SK-N-SH (cell line): ENCODE measurements around the gene BRICD5. TPM values are rescaled to one million over a fixed set of nuclear protein-coding genes. Genes with fewer than 3 reads are reported as not detected.
A peak's percentile ranks its signal among the peaks of the same experiment; 100 is the strongest.

Source experiments
- CTCF ChIA-PET: fragments of 300-600, 350-600 bp; formaldehyde crosslinking; extraction: SDS; loops from one replicate; lab custom pipeline; 2021; lab: Yijun Ruan, JAX
- POLR2A ChIA-PET: fragments of 350-600 bp; sonication (Branson Sonifier 250); formaldehyde crosslinking; extraction: SDS; loops from one replicate; lab custom pipeline; 2020; ENCODE audit warnings: antibody characterized with exemption, inconsistent platforms; lab: Yijun Ruan, JAX
- DNase-seq: peaks from one replicate; pipeline ENCODE4 v3.0.0; 2012
- H2AFZ ChIP-seq: fragments of 200-600 bp; sonication (generic); 2 replicates; pipeline ENCODE4 v1.8.1; 2016; ENCODE audit warnings: antibody characterized with exemption, mild to moderate bottlenecking, low read depth
- H3F3A ChIP-seq: fragments of 200-600 bp; sonication (generic); replicated peaks from 2 replicates; pipeline ENCODE3; 2016; ENCODE audit warnings: antibody characterized with exemption, mild to moderate bottlenecking; ENCODE audit not compliant: insufficient read depth
- H3K27ac ChIP-seq, 2 experiments: fragments of 200-500 bp in 1 of 2; fragments of 200-600 bp in 1 of 2; sonication (Bioruptor generic) in 1 of 2; sonication (generic), shearing (Covaris generic) in 1 of 2; 2 replicates each; pipeline versions ENCODE4 v1.5.1 to v1.6.1; 2014 to 2016; ENCODE audit warnings: low read depth in 2 of 2, inconsistent platforms in 1 of 2, low read length in 1 of 2, mild to moderate bottlenecking in 1 of 2, mixed read lengths in 1 of 2
- H3K27me3 ChIP-seq: fragments of 200-600 bp; sonication (generic), shearing (Covaris generic); 2 replicates; pipeline ENCODE4 v1.6.1; 2016; ENCODE audit warnings: mixed run types; ENCODE audit not compliant: insufficient read depth
- H3K36me3 ChIP-seq, 2 experiments: fragments of 200-500 bp in 1 of 2; fragments of 200-600 bp in 1 of 2; sonication (Bioruptor generic) in 1 of 2; sonication (generic) in 1 of 2; replicated peaks in 1 of 2; 2 replicates each; pipeline versions ENCODE3 to v1.5.1; 2014 to 2016; ENCODE audit warnings: low read length in 1 of 2, mild to moderate bottlenecking in 1 of 2; ENCODE audit not compliant: insufficient read depth in 2 of 2, control insufficient read depth in 1 of 2
- H3K4me1 ChIP-seq, 2 experiments: fragments of 200-500 bp in 1 of 2; fragments of 200-600 bp in 1 of 2; sonication (Bioruptor generic) in 1 of 2; sonication (generic), shearing (Covaris generic) in 1 of 2; 2 replicates each; pipeline versions ENCODE4 v1.5.1 to v1.6.1; 2014 to 2016; ENCODE audit warnings: low read depth in 1 of 2, low read length in 1 of 2, mixed run types in 1 of 2; ENCODE audit not compliant: insufficient read depth in 2 of 2, control insufficient read depth in 1 of 2
- H3K4me2 ChIP-seq: fragments of 200-600 bp; sonication (generic), shearing (Covaris generic); 2 replicates; pipeline ENCODE4 v1.6.1; 2017; ENCODE audit warnings: mixed run types
- H3K4me3 ChIP-seq, 2 experiments: fragments of 200-500 bp in 1 of 2; fragments of 200-600 bp in 1 of 2; sonication (Bioruptor generic) in 1 of 2; sonication (generic), shearing (Covaris generic) in 1 of 2; 2 replicates each; pipeline versions ENCODE4 v1.5.1 to v1.8.1; 2014 to 2016; ENCODE audit warnings: low read depth in 2 of 2, inconsistent platforms in 1 of 2, low read length in 1 of 2, mild to moderate bottlenecking in 1 of 2, mixed read lengths in 1 of 2, moderate library complexity in 1 of 2
- H3K79me2 ChIP-seq: fragments of 200-600 bp; sonication (generic); 2 replicates; pipeline ENCODE4 v1.8.1; 2017; ENCODE audit warnings: mild to moderate bottlenecking; ENCODE audit not compliant: insufficient read depth
- H3K9ac ChIP-seq: fragments of 200-600 bp; sonication (generic); 2 replicates; pipeline ENCODE4 v1.6.1; 2017; ENCODE audit warnings: mixed run types
- H3K9me2 ChIP-seq: fragments of 200-600 bp; sonication (generic); 2 replicates; pipeline ENCODE4 v1.6.1; 2017; ENCODE audit warnings: mixed run types
- H3K9me3 ChIP-seq: fragments of 200-600 bp; sonication (generic); 2 replicates; pipeline ENCODE4 v1.6.1; 2017; ENCODE audit warnings: mixed run types, mild to moderate bottlenecking, moderate library complexity
- H4K20me1 ChIP-seq: fragments of 200-600 bp; sonication (generic); 2 replicates; pipeline ENCODE4 v1.6.1; 2017; ENCODE audit warnings: mild to moderate bottlenecking, mixed run types; ENCODE audit not compliant: insufficient read depth
- GABPA ChIP-seq: IDR thresholded peaks from 2 replicates; pipeline ENCODE4 v1.4.0; 2012; ENCODE audit warnings: low read depth, mild to moderate bottlenecking
- JUND ChIP-seq: IDR thresholded peaks from 2 replicates; pipeline ENCODE4 v1.4.0; 2012
- NRF1 ChIP-seq: IDR thresholded peaks from 2 replicates; pipeline ENCODE4 v1.6.1; 2012; ENCODE audit warnings: low read depth, mild to moderate bottlenecking, low read length
- POLR2AphosphoS5 ChIP-seq: IDR thresholded peaks from 2 replicates; pipeline ENCODE4 v1.6.1; 2012; ENCODE audit warnings: low read depth, low read length
- SIN3A ChIP-seq: IDR thresholded peaks from 2 replicates; pipeline ENCODE4 v1.6.1; 2012; ENCODE audit warnings: low read depth, mild to moderate bottlenecking, low read length, moderate library complexity, borderline replicate concordance
- WGBS: methylation state at CpG from one replicate; pipeline ENCODE4 v1.1.6; 2017; ENCODE audit warnings: low lambda C conversion rate; 5-methylcytosine and 5-hydroxymethylcytosine counted together
- polyA plus RNA-seq, 3 experiments: library from polyadenylated mRNA; depleted of rRNA; stranded (reverse); fragments of >200 nt; gene quantifications; 2 replicates each; pipeline ENCODE4 v1.2.3, GENCODE V29; 2012
- TF ChIP-seq, protein P1 (sequence below): fragments of 150-350 bp; IDR thresholded peaks from 2 replicates; pipeline ENCODE4 v1.6.1; 2016; ENCODE audit warnings: mild to moderate bottlenecking, low read depth, low read length

BRICD5 gene
- polyA plus RNA-seq, 1 of the 3 experiments (the other 2 are of a cell fraction): 2.3 TPM

DNA sequence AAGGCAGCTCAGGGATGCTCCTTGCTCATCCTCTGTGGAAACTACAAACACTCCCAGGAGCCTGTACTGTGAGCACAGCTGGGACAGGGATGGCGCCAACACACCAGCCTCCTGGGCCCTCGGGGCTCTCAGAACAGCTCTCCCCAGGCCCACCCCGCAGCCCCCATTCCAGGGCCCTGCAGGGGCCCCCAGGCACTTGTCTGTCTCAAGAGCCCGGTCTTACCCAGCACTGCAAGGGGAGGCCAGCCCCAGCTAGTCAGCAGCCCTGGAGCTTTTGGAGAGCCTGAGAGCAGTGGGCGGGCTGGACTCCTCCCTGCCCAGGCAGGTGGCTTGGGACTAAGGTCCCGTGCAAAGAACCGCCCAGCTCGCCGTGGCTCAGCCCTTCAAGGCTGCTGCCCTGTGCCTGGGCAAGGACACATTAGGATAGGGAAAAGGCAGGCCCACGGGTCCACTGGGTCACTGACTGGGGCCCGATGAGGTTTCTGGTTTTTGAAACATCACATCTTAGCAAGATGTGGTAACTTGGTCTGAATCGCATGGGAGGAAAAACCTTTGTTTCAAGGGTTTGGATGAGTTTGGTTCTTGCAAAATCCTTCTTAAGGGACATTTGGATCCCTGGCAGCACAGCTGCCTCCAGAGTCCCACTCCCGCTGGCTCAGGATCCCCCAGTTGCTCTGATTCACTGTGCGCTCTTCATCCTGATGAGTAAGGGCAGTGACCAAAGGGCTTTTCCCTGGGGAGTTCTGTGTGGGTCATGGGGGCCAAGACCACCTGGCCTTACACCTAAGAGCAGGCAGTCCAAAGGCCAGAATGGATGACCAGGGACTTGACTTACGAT, 28.4 kb upstream of the BRICD5 start:
- peaks cover 0 to 3% of the 10 kb centered on the region in 2 experiments; a peak in 1 of 4 replicates for H3K4me1 ChIP-seq
- H3K27ac ChIP-seq: no peak overlapping the region
- no peaks in the 10 kb centered on the region for H4K20me1 ChIP-seq
- CTCF ChIA-PET: interaction anchor here (0.9 to 1.2 kb wide), 2 partner anchors 13 to 236 kb away, joined by 5 read pairs; partner anchors contain the start of gene ECI1
- DNase-seq: peak; percentile 37
- H3K4me3 ChIP-seq: no peak overlapping the region
- peaks cover 8 to 32% of the 10 kb centered on the region in 2 experiments for H3K36me3 ChIP-seq
- POLR2A ChIA-PET: interaction anchor here (1.0 to 1.9 kb wide), 2 partner anchors 8 to 12 kb away, joined by 3 to 5 read pairs; partner anchors contain the start of gene ECI1
- H3K9ac ChIP-seq: no peak overlapping the region
- H3K9me2 ChIP-seq: no peaks in the 10 kb centered on the region
- TF ChIP-seq JUND: peak; percentile 7; the same call in 1 of the 2 replicates
- TF ChIP-seq NRF1: no peak
- TF ChIP-seq, protein P1, sequence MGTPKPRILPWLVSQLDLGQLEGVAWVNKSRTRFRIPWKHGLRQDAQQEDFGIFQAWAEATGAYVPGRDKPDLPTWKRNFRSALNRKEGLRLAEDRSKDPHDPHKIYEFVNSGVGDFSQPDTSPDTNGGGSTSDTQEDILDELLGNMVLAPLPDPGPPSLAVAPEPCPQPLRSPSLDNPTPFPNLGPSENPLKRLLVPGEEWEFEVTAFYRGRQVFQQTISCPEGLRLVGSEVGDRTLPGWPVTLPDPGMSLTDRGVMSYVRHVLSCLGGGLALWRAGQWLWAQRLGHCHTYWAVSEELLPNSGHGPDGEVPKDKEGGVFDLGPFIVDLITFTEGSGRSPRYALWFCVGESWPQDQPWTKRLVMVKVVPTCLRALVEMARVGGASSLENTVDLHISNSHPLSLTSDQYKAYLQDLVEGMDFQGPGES: no peak
- TF ChIP-seq POLR2AphosphoS5: 0 out of 2 replicates have a peak, but pooled peaks have one; percentile 3
- TF ChIP-seq GABPA: no peak
- no peaks in the 10 kb centered on the region for H3K79me2 ChIP-seq
- no peak overlapping the region for H2AFZ ChIP-seq
- peaks cover 10% of the 10 kb centered on the region for H3F3A ChIP-seq
- H3K27me3 ChIP-seq: no peaks in the 10 kb centered on the region
- H3K4me2 ChIP-seq: no peak overlapping the region
- no peaks in the 10 kb centered on the region for H3K9me3 ChIP-seq
- whole genome bisulfite sequencing: 89% methylated on average over 7 of the region's 15 CpGs

DNA sequence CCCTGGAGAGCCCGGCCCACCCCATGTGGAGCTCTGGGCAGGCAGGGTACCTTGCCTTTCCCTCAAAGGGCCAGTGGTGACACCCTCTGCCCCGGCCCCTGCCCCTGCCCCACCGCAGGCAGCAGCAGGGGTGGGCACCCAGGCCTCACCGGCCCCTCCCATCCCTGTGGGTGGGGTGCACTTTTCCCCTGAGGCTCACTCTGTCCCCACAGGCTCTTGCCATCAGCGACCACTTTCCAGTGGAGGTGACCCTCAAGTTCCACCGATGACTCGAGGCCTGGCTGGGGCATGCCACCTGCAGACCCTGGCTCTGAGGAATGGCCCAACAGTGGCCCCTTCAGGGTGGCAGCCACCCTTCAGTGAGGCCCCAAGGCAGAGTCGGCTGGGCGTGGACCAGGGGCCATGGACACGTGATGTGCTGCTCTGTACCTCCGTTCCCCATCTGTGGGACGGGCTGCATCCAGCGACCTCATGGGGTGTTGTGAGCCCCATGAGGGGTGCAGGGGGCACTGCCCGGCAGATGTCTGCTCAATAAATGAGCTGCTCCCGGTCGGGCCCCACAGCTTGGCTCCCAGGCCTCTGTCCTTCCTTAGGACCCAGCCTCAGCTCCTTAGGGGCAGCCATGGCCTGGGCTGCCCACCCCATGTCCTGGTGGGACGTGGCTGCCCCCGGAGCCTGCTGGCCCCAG, 27.6 kb upstream of the BRICD5 start:
- Histone ChIP-seq H3K4me2 (no peak overlapping the region), H3K79me2 (no peaks in the 10 kb centered on the region), H3K9ac (no peak overlapping the region), H3K36me3 (peaks cover 8 to 38% of the 10 kb centered on the region in 2 experiments), H3K27me3 (no peaks in the 10 kb centered on the region), H3K4me3 (no peak overlapping the region), H3K9me2 (no peaks in the 10 kb centered on the region), H4K20me1 (no peaks in the 10 kb centered on the region), H3K4me1 (peaks cover 0 to 3% of the 10 kb centered on the region in 2 experiments; a peak in 1 of 4 replicates), H3K9me3 (no peaks in the 10 kb centered on the region), H2AFZ (no peak overlapping the region), H3K27ac (no peak overlapping the region), H3F3A (peaks cover 10% of the 10 kb centered on the region)
- POLR2A ChIA-PET: interaction anchor here (1.0 to 1.9 kb wide), 2 partner anchors 8 to 13 kb away, joined by 3 to 5 read pairs; partner anchors contain the start of gene ECI1
- peak; percentile 42 for DNase-seq
- CTCF ChIA-PET: interaction anchor here (0.9 to 1.2 kb wide), 2 partner anchors 13 to 235 kb away, joined by 5 read pairs; partner anchors contain the start of gene ECI1
- WGBS: 88% methylated on average over 5 of the region's 18 CpGs
- TF ChIP-seq POLR2AphosphoS5 (peak; percentile 5; the same call in 1 of the 2 replicates), SIN3A (no peak)
